GM23338 (cell line): ENCODE results near the gene UBAP1L. TPM values are rescaled to one million over a fixed set of nuclear protein-coding genes. Genes with fewer than 3 reads are reported as not detected.

ENCODE experiments used
- ATAC-seq: fragments of 200-7000 bp; cut with Tn5 transposase; 3 replicates; pipeline ENCODE4 v1.9.1; 2020
- DNase-seq: peaks from one replicate; pipeline ENCODE4 v3.0.0-alpha.2; 2015; ENCODE audit warnings: low spot score
- H2AFZ ChIP-seq: fragments of 200-600 bp; sonication (generic); 2 replicates; pipeline ENCODE4 v1.8.0; 2016; ENCODE audit warnings: antibody characterized with exemption, mild to moderate bottlenecking, moderate library complexity
- H3F3A ChIP-seq: fragments of 200-600 bp; sonication (generic); replicated peaks from 2 replicates; pipeline ENCODE4 v1.8.0; 2017; ENCODE audit warnings: antibody characterized with exemption, mixed run types, low read depth
- H3K27ac ChIP-seq: fragments of 200-600 bp; sonication (generic); 2 replicates; pipeline ENCODE4 v1.6.1; 2016; ENCODE audit warnings: low read depth
- H3K27me3 ChIP-seq: fragments of 200-600 bp; sonication (generic); 2 replicates; pipeline ENCODE4 v1.8.0; 2016; ENCODE audit warnings: mild to moderate bottlenecking, mixed run types, moderate library complexity; ENCODE audit not compliant: insufficient read depth
- H3K36me3 ChIP-seq: fragments of 200-600 bp; sonication (generic); 2 replicates; pipeline ENCODE4 v1.8.0; 2016; ENCODE audit warnings: mild to moderate bottlenecking; ENCODE audit not compliant: insufficient read depth
- H3K4me1 ChIP-seq: fragments of 200-600 bp; sonication (generic); 2 replicates; pipeline ENCODE4 v1.8.0; 2016; ENCODE audit warnings: mild to moderate bottlenecking, moderate library complexity; ENCODE audit not compliant: insufficient read depth
- H3K4me2 ChIP-seq: fragments of 200-600 bp; sonication (generic); 2 replicates; pipeline ENCODE4 v1.7.1; 2017; ENCODE audit warnings: mixed run types
- H3K4me3 ChIP-seq: fragments of 200-600 bp; sonication (generic); 2 replicates; pipeline ENCODE4 v1.6.1; 2016; ENCODE audit warnings: mixed run types
- H3K79me2 ChIP-seq: fragments of 200-600 bp; sonication (generic); replicated peaks from 2 replicates; pipeline ENCODE4 v1.8.0; 2017; ENCODE audit warnings: mild to moderate bottlenecking; ENCODE audit not compliant: insufficient read depth
- H3K9me2 ChIP-seq: fragments of 200-600 bp; sonication (generic); 2 replicates; pipeline ENCODE4 v1.8.0; 2017; ENCODE audit not compliant: insufficient read depth
- H4K20me1 ChIP-seq: fragments of 200-600 bp; sonication (generic); replicated peaks from 2 replicates; pipeline ENCODE4 v1.8.0; 2017; ENCODE audit warnings: mild to moderate bottlenecking; ENCODE audit not compliant: insufficient read depth
- H3K27ac Mint-ChIP-seq: 2 replicates; pipeline ENCODE4 v1.8.0; 2020; ENCODE audit warnings: inconsistent platforms, mild to moderate bottlenecking, moderate library complexity, mixed read lengths
- H3K27me3 Mint-ChIP-seq: 3 replicates; pipeline ENCODE4 v1.8.0; 2022; ENCODE audit warnings: low read depth, mild to moderate bottlenecking, moderate library complexity, mixed read lengths, inconsistent platforms; ENCODE audit not compliant: insufficient read depth, poor library complexity
- H3K36me3 Mint-ChIP-seq: 3 replicates; pipeline ENCODE4 v1.8.0; 2021; ENCODE audit warnings: low read depth, mild to moderate bottlenecking, inconsistent platforms, moderate library complexity, mixed read lengths
- H3K4me1 Mint-ChIP-seq: 3 replicates; pipeline ENCODE4 v1.8.0; 2020; ENCODE audit warnings: mild to moderate bottlenecking, inconsistent platforms, mixed read lengths
- H3K4me3 Mint-ChIP-seq: 3 replicates; pipeline ENCODE4 v1.8.0; 2021; ENCODE audit warnings: moderate library complexity, mild to moderate bottlenecking, inconsistent platforms, mixed read lengths
- H3K9me3 Mint-ChIP-seq: 3 replicates; pipeline ENCODE4 v1.8.0; 2020; ENCODE audit warnings: moderate library complexity, mild to moderate bottlenecking, inconsistent platforms, mixed read lengths
- CTCF ChIP-seq, 2 experiments: fragments of 200-600 bp in 1 of 2; sonication (generic) in 1 of 2; conservative IDR thresholded peaks; 2 replicates each; pipeline versions ENCODE4 v1.5.1 to v1.6.1; 2016 to 2017; ENCODE audit warnings: antibody characterized with exemption in 2 of 2, low read depth in 2 of 2, mild to moderate bottlenecking in 2 of 2, moderate library complexity in 1 of 2
- EZH2phosphoT487 ChIP-seq: fragments of 200-600 bp; sonication (generic); IDR thresholded peaks from one replicate; pipeline ENCODE4 v1.8.1; 2018; ENCODE audit warnings: antibody characterized with exemption; ENCODE audit not compliant: unreplicated experiment
- NANOG ChIP-seq: IDR thresholded peaks from 2 replicates; pipeline ENCODE4 v1.6.1; 2016; ENCODE audit warnings: antibody characterized with exemption, borderline replicate concordance
- POLR2AphosphoS5 ChIP-seq: IDR thresholded peaks from 2 replicates; pipeline ENCODE4 v1.6.1; 2016; ENCODE audit warnings: antibody characterized with exemption, low read depth
- REST ChIP-seq: IDR thresholded peaks from one replicate; pipeline ENCODE4 v1.6.1; 2018; ENCODE audit warnings: antibody characterized with exemption; ENCODE audit not compliant: unreplicated experiment
- STAT1 ChIP-seq: IDR thresholded peaks from one replicate; pipeline ENCODE4 v1.6.1; 2016; ENCODE audit warnings: antibody characterized with exemption; ENCODE audit not compliant: unreplicated experiment
- ZNF114 ChIP-seq: fragments of 250-450 bp; sonication (Bioruptor Pico); IDR thresholded peaks from 2 replicates; pipeline ENCODE4 v1.5.0; 2020; ENCODE audit warnings: mild to moderate bottlenecking, moderate library complexity
- ZNF331 ChIP-seq: fragments of 250-450 bp; sonication (Bioruptor Pico); IDR thresholded peaks from 2 replicates; pipeline ENCODE4 v1.5.0; 2020; ENCODE audit warnings: low read depth, mild to moderate bottlenecking, moderate library complexity
- ZNF462 ChIP-seq: fragments of 250-450 bp; sonication (Bioruptor Pico); IDR thresholded peaks from 2 replicates; pipeline ENCODE4 v1.5.0; 2020; ENCODE audit warnings: mild to moderate bottlenecking, moderate library complexity
- polyA plus RNA-seq: library from polyadenylated mRNA; unstranded; fragments of >200 nt; fragmentation: Nextera tagmentation; extraction: Ambion mirVana; gene quantifications from 2 replicates; pipeline ENCODE4 v1.2.1, GENCODE V29; 2016
- total RNA-seq: library from RNA; depleted of rRNA; stranded (reverse); fragments of >200 nt; shearing (Covaris generic); gene quantifications from 2 replicates; pipeline ENCODE4 v1.2.3, GENCODE V29; 2014

The UBAP1L gene
- total and polyA plus RNA-seq, 2 experiments from 2014 or later, result 0.53 to 1.5 TPM

- DNase-seq (no peak), ATAC-seq (no peak)
- Histone ChIP-seq H3F3A (peaks cover 5% of the 10 kb centered on the region; the same call in 1 of the 2 replicates), H3K4me2 (peak overlapping the region; percentile 93), H3K27ac (no peak overlapping the region), H2AFZ (peak overlapping the region; percentile 99), H4K20me1 (0 out of 2 replicates have a peak, but pooled peaks cover 3% of the 10 kb centered on the region), H3K9me2 (no peaks in the 10 kb centered on the region), H3K36me3 (no peaks in the 10 kb centered on the region), H3K79me2 (no peaks in the 10 kb centered on the region), H3K4me3 (peak overlapping the region; percentile 73), H3K4me1 (peaks cover 25% of the 10 kb centered on the region), H3K27me3 (peaks cover 11% of the 10 kb centered on the region)
- Mint-ChIP-seq H3K4me1 (peaks cover 23% of the 10 kb centered on the region), H3K36me3 (no peaks in the 10 kb centered on the region; the same call in 2 of the 3 replicates), H3K27ac (no peak overlapping the region), H3K9me3 (peaks cover 5% of the 10 kb centered on the region; the same call in 1 of the 3 replicates), H3K27me3 (peaks cover 17% of the 10 kb centered on the region), H3K4me3 (peak overlapping the region; percentile 69)
- TF ChIP-seq REST (no peak), EZH2phosphoT487 (no peak), ZNF114 (CRISPR knock-in tag) (no peak), ZNF462 (CRISPR knock-in tag) (no peak), POLR2AphosphoS5 (no peak), CTCF (conservative IDR thresholded peaks at IDR 0.05; ENCODE audit: low read depth in 2 of 2) (no peak), NANOG (no peak), ZNF331 (CRISPR knock-in tag) (no peak), STAT1 (no peak)
Measured at GRCh38 chr15:65068403-65068788, 46.6 kb downstream of the UBAP1L start.
